Left ventricle myocardium superior (tissue), 1 donor: ENCODE results near the gene KCNQ1OT1. TPM values are rescaled to one million over a fixed set of nuclear protein-coding genes. Genes with fewer than 3 reads are reported as not detected.

ENCODE experiments used
- ATAC-seq: fragments of 200-7000 bp; cut with Tn5 transposase; one replicate; pipeline ENCODE4 v1.9.1; 2020; ENCODE audit warnings: mild to moderate bottlenecking, moderate library complexity
- DNase-seq: peaks from one replicate; pipeline ENCODE4 v3.0.0-alpha.2; 2020
- intact Hi-C: fragments of 100-400 bp; cut with micrococcal nuclease; formaldehyde crosslinking; loops from one replicate; pipeline ENCODE4 v1.11.0; 2022
- total RNA-seq: library from RNA; stranded (reverse); fragmentation: NEBNext Ultra II Directional; extraction: Animal tissue kit (Norgen Biotek cat#: 25700); gene quantifications from one replicate; pipeline ENCODE4 v1.2.1, GENCODE V29; 2021
- donor health status: DM: no; HTN: yes; CAD: no; lungs with severe emphysema.

Gene KCNQ1OT1
- total RNA-seq, 1 donor from 2014 or later, result 0.35 TPM

GRCh38 chr11:2591805-2592204, 108.0 kb downstream of the KCNQ1OT1 start:
- intact Hi-C loops, result no loop called here
- no peak for DNase-seq
- ATAC-seq, result no peak

GRCh38 chr11:2590965-2591754, 108.6 kb downstream of the KCNQ1OT1 start:
- no peak for ATAC-seq
- intact Hi-C loops, result no loop called here
- DNase-seq, result peak; percentile 18

GRCh38 chr11:2590131-2590964, 109.4 kb downstream of the KCNQ1OT1 start:
- intact Hi-C loops, result no loop called here
- DNase-seq, result no peak
- ATAC-seq, result no peak

GRCh38 chr11:2589538-2589934, 110.3 kb downstream of the KCNQ1OT1 start:
- ATAC-seq (no peak), DNase-seq (no peak)
- intact Hi-C loops, result no loop called here

GRCh38 chr11:2588809-2589537, 110.8 kb downstream of the KCNQ1OT1 start:
- intact Hi-C loops, result no loop called here
- DNase-seq, result no peak
- ATAC-seq, result no peak

GRCh38 chr11:2587976-2588748, 111.6 kb downstream of the KCNQ1OT1 start:
- ATAC-seq (no peak), DNase-seq (no peak)
- intact Hi-C loops, result no loop called here

- ATAC-seq (no peak), DNase-seq (no peak)
- intact Hi-C loops, result no loop called here
These were observed 112.5 kb downstream of the KCNQ1OT1 start for GRCh38 chr11:2587132-2587930.

- ATAC-seq (no peak), DNase-seq (no peak)
- intact Hi-C loops, result no loop called here
These were observed 113.0 kb downstream of the KCNQ1OT1 start for GRCh38 chr11:2586793-2587131.

- DNase-seq (peak; percentile 21), ATAC-seq (no peak)
- intact Hi-C loops, result no loop called here
These were observed 113.6 kb downstream of the KCNQ1OT1 start for GRCh38 chr11:2586087-2586792.

- DNase-seq (peak; percentile 14), ATAC-seq (no peak)
- intact Hi-C loops, result no loop called here
These were observed 114.2 kb downstream of the KCNQ1OT1 start for GRCh38 chr11:2585566-2586086.

GRCh38 chr11:2584812-2585565, 114.8 kb downstream of the KCNQ1OT1 start:
- peak; percentile 25 for DNase-seq
- no peak for ATAC-seq
- intact Hi-C loops, result no loop called here

- intact Hi-C loops, result no loop called here
- DNase-seq (no peak), ATAC-seq (no peak)
These were observed 115.4 kb downstream of the KCNQ1OT1 start for GRCh38 chr11:2584434-2584811.

GRCh38 chr11:2583605-2583958, 116.2 kb downstream of the KCNQ1OT1 start:
- ATAC-seq (no peak), DNase-seq (peak; percentile 13)
- intact Hi-C loops, result no loop called here

- DNase-seq, result peak; percentile 26
- intact Hi-C loops, result no loop called here
- ATAC-seq, result no peak
These were observed 116.7 kb downstream of the KCNQ1OT1 start for GRCh38 chr11:2582946-2583604.

- ATAC-seq (no peak), DNase-seq (peak; percentile 43)
- intact Hi-C loops, result no loop called here
These were observed 117.3 kb downstream of the KCNQ1OT1 start for GRCh38 chr11:2582351-2582945.

- intact Hi-C loops, result no loop called here
- DNase-seq (peak; percentile 29), ATAC-seq (no peak)
These were observed 117.9 kb downstream of the KCNQ1OT1 start for GRCh38 chr11:2581931-2582350.
